ENCODE data around the gene SWSAP1.
"Not testable (repeated sequence)": the region's sequence is repeated elsewhere in the genome, so short reads cannot be mapped to it uniquely, and the experiment has no call there.

The SWSAP1 gene

DNA sequence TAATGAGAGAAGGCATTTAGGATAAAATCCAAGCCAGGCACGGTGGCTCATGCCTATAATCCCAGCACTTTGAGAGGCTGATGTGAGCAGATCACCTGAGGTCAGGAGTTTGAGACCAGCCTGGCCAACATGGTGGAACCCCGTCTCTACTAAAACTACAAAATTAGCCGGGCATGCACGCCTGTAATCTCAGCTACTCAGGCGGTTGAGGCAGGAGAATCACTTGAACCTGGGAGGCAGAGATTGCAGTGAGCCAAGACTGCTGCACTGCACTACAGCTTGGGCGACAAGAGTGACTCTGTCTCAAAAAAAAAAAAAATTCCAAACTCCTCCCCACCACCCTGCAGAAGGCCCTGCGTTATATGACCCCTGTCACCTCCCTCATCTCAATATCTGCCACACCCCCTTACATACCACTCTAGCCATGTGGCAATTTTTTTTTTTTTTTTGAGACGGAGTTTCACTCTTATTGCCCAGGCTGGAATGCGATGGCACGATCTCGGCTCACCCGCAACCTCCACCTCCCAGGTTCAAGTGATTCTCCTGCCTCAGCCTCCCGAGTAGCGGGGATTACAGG is 4.9 kb downstream of the SWSAP1 start:
- not testable (repeated sequence) for DNase-seq (ENCODE audit: low read depth)

DNA sequence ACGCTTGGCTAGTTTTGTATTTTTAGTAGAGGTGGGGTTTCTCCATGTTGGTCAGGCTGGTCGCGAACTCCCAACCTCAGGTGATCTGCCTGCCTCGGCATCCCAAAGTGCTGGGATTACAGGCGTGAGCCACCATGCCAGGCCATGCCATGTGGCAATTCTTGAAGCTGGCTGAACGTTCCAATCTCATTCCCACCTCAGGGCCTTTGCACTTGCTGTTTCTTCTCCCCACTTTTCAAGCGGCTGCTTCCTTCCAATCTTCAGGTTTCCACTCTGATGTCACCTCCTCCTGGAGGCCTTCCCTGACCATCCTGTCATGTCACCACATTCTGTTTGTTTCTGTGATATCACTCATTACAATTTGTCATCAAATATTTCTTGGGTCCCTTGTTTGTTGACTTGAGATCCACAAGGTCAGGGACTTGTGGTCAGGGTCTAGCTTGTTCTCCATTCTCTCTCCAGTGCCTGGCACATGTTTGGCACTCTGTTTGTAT is 5.4 kb downstream of the SWSAP1 start:
- no peak for DNase-seq (ENCODE audit: low read depth)

DNA sequence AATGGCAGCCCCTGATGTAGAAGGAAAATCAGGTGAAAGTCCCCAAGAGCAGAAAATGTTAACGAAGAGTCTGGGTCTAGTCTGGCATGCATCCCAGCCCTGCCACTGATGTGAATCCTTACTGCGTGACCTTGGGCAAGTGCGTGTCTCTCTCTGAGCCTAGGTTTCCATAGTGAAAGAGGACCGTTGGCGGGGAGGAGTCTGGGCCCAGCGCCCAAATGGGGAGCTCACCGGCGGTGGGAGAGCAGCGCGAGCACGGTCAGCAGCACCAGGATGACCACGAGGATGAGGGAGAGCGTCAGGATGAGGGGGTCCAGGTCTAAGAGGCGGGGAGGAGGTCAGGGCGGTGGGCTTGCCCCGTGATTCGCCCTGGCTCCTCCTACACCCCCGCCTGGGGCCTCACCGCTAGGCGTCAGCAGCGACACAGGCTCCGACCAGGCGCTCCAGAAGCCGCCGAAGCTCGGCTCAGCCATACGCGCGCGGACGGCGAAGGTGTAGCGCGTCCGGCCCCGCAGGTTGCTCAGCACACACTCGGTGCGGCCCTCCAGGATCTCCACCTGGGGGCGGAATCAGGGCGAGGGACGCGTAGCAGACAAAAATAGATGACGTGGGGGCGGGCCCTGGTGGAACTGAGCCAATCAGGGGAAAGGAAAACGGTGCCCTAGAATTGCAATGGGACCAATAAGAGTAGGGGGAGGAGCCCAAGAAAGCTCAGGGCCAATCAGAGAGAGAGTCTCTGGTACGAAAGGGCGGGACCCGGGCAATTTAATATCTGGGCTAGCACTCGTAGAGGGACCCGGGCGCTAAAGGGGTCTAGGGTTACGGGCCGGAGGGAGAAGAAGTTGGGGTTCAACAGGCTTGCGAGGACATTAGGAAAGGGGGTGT is 6.4 kb downstream of the SWSAP1 start:
- peak; percentile 98 for DNase-seq (ENCODE audit: low read depth)

DNA sequence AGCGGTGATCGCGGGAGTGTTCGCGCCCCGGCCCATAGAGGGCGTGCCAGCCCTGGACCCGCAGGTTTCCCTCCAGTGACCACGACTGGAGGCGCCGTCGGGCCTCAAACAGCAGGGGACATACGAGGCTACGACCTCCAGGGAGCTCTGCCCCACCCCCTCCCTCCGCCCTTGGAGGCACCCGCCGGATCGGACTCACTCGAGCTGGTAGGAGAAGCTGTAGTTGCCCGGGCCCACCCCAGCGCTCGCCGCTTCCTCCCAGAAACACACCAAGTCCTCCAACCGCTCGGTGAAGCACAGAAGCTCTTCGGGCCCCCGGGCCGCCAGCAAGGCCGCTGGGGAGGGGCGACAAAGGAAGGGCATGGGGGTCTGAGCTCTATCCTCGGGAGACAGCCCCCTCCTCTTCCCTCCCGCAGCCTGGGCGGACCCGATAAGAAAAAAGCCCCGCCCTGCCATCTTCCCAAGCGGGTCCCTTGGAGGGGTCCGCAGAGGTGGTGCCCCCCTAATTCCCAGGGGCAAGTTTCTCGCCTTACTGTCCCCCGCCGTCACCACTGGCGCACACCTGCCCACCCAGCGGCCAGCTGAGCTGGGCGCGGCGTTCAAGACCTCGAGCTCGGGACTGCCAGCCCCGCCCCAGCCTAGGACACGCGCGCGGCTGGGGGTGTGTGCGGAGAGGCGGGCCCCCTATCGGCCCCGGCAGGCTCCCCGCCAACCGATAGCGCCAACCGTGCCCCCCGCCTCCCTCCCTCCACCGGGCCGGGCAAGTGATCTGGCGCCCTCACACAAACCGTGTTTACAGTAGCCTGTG is 8.6 kb downstream of the SWSAP1 start:
- DNase-seq (ENCODE audit: low read depth): peak; percentile 28

DNA sequence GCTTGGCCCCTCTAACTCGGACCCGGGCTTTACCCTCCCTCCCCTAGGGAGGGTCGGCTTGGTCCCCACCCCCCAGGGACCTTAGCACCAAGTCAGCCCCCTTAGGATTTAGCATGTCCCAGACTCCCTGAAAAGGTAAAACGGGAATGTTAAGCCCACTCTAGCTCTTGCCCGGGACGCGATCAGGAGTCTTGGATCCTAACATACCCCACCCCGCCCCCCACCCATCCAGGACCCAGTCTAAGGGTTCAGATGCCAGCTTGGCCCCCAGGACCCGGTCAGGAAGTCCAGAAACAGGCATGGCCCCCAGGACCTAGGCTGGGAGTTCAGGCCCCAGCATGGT is 9.2 kb downstream of the SWSAP1 start:
- no peak for DNase-seq (ENCODE audit: low read depth)

DNA sequence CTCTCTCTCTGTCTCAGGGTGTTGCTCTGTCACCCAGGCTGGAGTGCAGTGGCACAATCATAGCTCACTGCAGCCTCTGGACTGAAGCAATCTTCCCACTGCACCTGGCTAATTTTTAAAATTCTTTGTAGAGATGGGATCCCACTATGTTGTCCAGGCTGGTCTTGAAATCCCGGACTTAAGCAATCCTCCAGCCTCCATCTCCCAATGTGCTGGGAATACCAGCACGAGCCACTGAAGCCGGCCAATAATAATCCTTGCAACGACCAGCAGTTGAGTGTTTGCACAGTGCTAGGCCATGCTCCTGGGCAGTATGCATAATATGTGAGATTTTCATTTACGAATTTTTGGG is 10.3 kb downstream of the SWSAP1 start:
- DNase-seq (ENCODE audit: low read depth): no peak

DNA sequence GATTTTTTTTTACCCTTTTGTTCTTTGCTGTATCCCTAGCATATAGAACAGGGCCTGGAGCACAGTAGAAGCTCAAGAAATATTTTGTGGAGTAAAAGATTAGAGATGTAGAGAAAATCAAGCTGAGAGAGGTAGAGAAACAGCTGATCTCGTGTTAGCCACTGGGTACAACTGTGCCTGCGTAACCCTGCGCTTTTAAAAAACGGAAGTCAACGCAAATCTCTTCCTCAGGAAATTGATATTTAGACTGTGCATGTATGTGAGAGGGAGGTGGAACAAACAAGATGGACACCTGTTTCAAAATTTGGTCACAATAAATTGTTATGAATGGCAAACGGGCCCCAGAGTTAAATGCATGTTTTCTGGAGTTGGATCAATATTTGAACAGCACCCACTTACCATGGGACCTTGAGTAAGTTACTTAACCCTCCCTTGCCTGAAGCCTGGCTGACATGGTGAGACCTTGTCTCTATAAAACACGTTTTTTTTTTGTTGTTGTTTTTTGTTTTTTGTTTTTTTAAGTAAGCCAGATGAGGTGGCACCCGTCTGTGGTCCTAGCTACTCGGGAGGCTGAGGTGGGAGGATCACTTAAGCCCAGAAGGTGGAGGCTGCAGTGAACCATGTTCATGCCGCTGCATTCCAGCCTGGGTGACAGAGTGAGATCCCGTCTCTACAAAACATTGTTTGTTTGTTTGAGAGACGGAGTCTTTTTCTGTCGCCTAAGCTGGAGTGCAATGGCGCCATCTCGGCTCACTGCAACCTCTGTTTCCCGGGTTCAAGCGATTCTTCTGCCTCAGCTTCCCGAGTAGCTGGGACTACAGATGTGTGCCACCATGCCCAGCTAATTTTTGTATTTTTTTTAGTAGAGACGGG is 12.9 kb downstream of the SWSAP1 start:
- no peak for DNase-seq (ENCODE audit: low read depth)

DNA sequence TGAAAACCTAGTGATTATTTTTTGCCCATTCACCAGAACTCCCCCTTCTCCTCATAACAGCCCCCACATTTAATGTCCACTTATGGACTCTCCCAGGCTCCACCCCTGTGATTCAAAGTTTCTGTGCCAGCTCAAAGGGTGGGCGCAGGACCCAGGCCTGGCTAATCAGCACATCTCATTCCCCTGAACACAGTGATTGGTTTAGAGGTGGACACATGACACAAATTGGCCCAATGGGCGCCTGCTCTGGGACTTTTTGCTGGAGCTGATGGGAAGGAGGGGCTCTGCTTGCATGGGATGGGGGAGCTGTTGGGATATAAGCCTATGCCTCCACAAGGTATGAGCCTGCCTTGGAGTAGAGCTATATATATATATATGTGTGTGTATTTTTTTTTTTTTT is 15.9 kb downstream of the SWSAP1 start:
- no peak for DNase-seq (ENCODE audit: low read depth)

DNA sequence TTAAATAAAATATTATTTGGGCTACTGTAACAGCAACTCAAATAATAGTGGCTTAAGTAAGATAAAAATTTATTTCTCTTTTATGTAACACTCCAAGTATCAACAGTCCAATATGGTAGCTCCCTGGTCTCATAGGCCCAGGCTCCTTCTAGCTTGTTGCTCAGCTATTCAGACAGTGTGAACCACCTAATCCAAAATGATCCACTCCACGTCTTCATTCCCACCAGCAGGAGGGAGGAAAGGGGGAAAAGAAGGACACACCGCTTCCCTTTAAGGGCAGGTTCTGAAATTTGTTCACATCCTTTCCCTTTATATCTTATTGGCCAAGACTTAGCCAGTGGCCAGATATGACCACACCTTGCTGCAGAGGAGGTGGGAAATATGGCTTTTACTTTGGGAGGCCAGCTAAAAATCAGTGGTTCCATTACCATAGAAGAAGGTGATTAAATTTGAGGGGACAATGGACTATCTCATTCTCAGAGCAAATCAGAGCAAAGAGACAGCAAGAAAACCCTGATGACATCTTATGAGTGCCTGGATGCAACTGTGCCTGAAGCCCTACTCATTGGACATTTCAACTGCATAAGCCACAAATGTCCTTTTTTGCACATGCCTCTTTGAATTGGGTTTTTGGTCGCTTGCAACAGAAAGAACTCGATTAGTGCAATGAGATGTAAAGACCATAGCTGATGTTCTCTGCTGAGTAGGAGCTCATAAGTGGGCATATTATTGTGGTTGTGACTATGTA is 16.6 kb downstream of the SWSAP1 start:
- no peak for DNase-seq (ENCODE audit: low read depth)

DNA sequence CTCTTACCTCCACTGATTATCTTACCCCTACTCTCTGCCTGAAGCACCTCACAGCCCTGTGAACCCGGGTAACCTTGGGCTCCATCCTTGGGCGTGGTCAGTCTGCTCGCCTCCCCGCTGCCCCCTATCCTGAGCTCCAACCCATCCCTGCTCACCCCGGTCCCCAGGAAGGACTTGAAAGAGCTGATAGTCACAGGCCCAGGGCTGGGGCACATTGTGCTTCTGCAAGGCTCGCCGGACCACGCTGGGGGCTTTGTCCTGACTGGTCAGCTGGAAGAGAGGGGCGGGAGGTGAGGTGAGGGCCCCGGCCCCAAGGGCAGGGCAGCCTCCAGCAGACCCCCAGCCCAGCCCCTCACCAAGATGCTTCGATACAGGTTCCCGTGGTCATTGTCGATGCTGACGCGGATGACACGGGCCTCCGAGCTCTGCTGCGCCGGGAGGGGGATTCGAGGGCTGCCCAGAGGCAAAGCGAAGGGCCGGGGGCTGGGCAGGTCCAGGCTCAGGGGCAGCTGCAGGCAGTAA is 22.7 kb downstream of the SWSAP1 start:
- DNase-seq (ENCODE audit: low read depth): no peak

DNA sequence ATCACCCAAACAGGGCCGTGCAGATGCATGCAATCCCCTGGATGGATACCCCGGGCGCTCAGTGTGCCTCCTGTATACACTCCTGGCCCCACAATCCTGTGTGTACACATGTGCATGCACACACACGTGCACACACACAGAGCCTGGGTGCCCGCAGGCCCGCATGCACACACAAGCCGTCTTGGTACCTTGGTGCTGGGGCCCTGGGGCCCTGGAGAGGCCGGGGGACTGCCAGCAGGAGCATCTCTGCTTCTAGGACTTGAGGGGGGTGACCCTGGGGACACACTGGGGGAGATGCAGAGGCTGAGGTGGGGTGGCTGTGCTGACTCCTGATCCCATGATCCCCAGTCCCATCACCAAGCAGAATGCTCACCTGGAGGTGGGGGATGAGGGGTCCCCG is 25.2 kb downstream of the SWSAP1 start:
- no peak for DNase-seq (ENCODE audit: low read depth)

DNA sequence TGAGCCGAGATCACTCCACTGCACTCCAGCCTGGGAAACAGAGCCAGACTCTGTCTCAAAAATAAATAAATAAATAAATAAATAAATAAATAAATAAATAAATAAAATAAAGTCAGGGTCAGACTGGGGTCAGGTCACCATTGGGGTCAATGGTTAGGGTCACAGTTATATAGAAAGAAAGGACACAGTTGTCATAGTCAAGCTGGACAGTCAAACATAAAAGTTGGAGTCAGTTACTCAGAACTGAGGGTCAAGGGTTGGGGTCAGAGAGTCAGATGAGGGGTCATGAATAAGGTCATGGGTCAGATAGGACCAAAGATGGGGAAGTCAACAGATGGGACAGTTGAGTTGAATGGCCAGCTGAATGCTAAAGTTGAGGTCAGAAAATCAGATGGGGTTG is 26.3 kb downstream of the SWSAP1 start:
- DNase-seq (ENCODE audit: low read depth): no peak

DNA sequence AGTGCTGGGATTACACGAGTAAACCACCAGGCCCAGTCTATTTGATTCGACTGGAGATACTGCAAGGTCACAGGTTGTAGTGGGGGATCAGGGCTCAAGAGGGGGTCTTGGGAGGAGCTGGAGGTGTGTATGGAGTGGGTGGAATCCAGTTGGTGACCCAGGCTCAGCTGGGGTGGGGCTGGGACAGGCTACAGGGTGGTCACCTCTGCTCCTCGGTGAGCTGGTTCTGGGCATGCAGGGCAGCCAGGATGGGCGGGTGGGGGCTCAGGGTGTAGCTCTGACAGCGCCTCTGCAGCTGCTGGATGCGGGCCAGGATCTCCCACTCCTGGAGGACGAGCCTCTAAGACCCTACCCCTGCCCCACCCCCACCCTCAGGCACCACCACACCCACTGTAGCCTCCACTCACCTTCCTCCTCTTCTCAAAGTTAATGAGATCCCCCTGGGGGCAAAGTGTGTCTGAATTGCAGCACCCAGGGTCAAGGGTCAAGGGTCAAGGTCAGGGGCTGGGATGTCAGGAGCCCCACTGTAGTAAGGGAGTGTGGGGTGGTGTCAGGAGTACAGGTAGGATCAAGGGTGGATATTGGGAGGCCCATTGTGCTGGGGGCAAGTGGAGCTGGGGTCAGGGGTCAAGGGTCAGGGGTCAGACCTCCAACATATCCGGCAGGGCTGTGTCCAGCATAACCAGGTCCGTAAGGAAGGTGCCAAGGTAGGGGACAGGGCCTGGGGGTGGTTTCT is 27.5 kb downstream of the SWSAP1 start:
- no peak for DNase-seq (ENCODE audit: low read depth)

DNA sequence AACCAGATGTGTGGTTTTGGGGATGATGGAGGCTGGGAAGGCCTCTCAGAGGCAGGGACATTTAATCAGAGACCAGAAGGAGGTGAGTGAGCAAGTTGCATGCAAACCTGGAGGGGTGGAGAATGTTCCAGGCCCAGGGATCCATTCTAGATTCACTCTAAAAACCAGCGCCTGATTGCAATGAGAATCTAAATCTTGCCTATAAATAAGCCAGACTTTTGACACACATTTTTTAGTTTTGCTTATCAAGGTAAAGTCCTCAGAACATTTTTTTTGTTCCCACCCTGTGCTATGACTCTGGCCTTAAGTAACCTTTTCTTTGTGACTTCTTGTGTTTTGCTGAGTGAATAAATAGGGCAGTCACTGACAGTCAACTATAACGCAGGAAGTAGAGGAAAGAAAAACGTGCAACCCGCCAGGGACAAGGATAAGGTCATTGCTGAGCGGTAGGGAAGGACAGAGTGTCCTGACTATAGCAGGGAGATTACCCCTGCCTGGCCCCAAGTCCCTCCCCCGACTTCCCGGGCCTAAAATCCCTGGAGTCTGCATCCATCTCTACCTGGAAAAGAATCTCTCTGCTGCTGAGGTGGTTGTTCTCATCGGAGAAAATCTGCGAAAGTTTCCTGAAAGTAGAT is 30.2 kb downstream of the SWSAP1 start:
- DNase-seq (ENCODE audit: low read depth): no peak

DNA sequence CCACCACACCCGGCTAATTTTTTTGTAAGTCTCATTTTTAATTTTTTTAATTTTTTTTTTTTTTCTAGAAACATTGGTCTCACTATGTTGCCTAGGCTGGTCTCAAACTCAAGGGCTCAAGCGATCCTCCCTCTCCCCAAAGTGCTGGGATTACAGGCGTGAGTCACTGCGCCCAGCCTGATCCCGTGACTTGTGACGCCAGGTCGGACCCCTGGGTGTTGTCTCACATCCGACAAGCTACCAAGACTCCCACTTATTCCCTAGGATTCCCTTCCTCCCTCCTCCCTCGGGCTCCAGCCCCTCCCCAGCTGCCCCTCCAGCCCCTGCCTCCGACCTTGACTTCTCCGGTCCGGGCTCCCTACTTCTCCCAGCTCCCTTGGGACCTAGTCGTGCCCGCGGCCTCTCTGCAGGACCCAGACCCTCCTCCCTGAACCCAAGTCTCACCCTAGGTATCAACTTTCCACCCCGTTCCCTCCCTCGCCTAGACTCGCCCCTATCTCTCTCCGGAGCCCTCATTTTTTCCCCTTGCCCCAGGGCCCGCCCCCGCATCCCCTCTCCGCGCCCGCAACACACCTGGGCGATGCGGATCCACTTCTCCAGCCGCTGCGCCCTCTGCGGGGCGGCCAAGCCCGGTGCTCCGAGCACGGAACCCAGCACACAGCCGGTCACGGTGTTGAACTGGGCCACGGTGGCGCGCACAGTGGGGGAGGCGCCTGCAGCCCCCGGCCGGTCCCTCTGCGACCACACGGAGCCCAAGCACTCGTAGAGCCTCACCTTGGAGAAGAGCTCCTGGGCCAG is 31.6 kb downstream of the SWSAP1 start:
- no peak for DNase-seq (ENCODE audit: low read depth)

DNA sequence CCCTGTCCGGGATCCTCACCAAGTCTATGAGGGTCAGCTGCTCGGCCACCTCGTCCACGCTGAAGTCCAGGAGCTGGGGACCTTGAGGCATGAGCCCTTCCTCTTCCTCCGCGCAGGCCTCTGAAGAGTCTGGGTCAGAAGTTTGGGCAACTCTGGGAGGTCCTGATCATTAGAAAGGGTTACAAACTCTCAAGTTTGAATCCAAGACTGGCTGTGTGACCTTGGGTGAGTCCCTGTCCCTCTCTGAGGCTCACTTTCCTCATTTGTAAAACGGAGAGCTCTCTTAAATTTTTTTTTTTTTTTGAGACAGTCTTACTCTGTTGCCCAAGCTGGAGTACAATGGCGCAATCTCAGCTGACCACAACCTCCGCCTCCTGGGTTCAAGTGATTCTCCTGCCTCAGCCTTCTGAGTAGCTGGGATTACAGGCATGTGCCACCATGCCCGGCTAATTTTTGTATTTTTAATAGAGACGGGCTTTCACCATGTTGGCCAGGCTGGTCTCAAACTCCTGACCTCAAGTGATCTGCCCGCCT is 32.3 kb downstream of the SWSAP1 start:
- not testable (repeated sequence) for DNase-seq (ENCODE audit: low read depth)

DNA sequence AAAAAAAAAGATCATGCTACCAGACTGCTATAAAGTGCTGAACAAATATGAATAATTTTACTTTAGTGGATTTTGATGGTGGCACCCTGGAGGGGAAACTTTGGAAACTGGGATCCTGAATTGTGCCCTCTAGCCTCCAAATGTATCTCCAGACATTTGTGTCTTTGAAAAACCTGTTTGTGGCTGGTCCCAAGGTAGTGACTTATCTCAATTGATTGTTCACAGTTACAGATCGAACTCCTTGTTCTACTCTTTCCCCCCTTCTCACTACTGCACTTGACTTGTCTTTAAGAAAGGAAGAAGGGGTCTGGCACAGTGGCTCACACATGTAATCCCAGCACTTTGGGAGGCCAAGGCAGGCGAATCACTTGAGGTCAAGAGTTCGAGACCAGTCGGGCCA is 34.1 kb downstream of the SWSAP1 start:
- DNase-seq (ENCODE audit: low read depth): no peak

DNA sequence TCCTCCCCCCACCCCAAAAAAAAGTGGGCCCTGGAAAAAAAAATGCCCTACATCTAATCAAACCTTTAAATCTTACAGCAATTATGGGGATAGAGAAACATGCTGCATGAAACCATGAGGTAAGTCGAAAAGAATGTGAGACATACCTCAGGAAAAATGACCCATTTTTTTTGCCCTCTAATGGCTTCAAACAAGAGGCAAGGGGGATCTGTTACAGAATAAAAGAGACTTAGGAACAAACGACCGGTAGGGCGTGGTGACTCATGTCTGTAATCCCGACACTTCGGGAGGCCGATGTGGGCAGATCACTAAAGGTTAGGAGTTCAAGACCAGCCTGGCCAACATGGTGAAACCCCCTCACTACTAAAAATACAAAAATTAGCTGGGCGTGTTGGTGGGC is 36.2 kb downstream of the SWSAP1 start:
- peak; percentile 66 for DNase-seq (ENCODE audit: low read depth)

DNA sequence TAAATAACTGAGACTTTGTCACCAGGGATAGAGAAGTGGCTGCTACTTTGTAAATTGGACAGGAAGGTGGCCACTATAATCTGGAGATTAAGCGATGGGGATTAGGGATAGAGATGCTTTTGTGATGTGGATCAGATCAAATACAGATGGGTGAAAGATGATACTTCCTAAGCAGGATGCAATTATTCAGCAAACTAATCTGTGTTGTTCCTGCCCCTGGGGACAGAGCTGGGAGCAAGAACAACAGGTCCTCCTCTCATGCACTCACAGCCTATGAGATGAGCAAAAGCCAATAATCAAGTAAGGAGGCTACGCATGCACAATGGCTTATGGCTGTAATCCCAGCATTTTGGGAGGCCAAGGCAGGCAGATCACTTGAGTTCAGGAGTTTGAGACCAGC is 40.1 kb downstream of the SWSAP1 start:
- DNase-seq (ENCODE audit: low read depth): no peak
